ENCODE results near the gene WDFY2. TPM values are rescaled to one million over a fixed set of nuclear protein-coding genes. Genes with fewer than 3 reads are reported as not detected.

The WDFY2 gene
- total and polyA plus RNA-seq, 12 donors: 2.4 to 7.5 (median 5.5) TPM

GRCh38 chr13:51626749-51627148 is 42.5 kb downstream of the WDFY2 start:
- no peak overlapping the region for H3K4me3 ChIP-seq
- 69 to 79% methylated on average over 3 of the region's 3 CpGs for WGBS, 2 donors
- peak in 7 of 8 donors; percentile 17 to 63 (median 37) for ATAC-seq
- H3K9me3 ChIP-seq: no peaks in the 10 kb centered on the region
- H3K4me1 ChIP-seq: peaks cover 0 to 59% (median 34%) of the 10 kb centered on the region in 9 donors
- no peak for DNase-seq
- H3K36me3 ChIP-seq: no peaks in the 10 kb centered on the region
- no peaks in the 10 kb centered on the region for H3K27me3 ChIP-seq
- TF ChIP-seq CTCF (IDR thresholded peaks at IDR 0.05): no peak
- intact Hi-C loops (cut with DNase I): no loop called here
- peak overlapping the region in 2 of 10 donors; percentile 39 to 41 for H3K27ac ChIP-seq

DNA sequence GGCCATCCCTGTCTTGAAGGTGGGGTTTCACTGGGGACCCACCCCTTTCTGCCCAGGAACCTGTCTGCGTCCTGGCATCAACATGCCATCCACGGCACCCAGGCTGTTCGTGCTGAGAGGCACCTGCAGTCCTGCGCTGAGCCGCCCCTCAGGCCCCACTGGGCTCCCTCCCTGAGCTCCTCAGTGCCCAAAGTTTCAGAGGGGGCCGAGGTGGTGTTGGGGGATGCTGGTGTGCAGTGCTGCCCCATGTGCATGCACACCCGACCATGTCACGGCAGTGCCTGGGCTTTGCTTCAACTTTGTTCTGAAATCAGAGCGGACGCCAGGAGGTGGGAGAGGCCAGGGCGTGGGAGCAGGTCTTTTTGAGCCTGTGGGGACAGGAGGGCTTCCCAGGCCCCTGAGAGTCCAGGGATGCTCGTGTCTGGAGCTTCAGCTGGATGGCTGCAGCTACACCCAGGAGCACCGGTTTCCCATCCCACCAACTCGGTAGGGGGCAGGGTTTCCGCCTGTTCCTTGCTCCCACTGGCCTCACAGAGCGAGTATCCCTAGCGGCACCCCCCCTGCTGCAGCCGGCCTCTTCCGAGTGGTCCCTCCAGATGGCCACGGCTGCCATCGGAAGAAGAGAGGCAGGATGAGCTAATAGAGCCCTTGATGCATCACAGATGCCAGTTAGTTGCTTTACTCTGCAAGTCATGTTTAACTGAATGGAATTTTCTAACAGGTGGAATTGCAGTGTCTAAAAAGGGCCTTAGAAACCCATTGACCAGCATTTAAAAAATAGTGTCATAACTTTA is 44.0 kb downstream of the WDFY2 start:
- no peak for DNase-seq
- intact Hi-C loops (cut with DNase I): no loop called here
- H3K4me1 ChIP-seq: peaks cover 2 to 59% (median 40%) of the 10 kb centered on the region in 9 donors
- no peak overlapping the region for H3K27ac ChIP-seq
- H3K4me3 ChIP-seq: no peak overlapping the region
- no peak for TF ChIP-seq CTCF (IDR thresholded peaks at IDR 0.05)
- no peaks in the 10 kb centered on the region for H3K36me3 ChIP-seq
- WGBS, 2 donors: 85 to 90% methylated on average over 21 of the region's 21 CpGs
- peak in 2 of 8 donors; percentile 12 to 24 for ATAC-seq
- H3K27me3 ChIP-seq: no peaks in the 10 kb centered on the region
- H3K9me3 ChIP-seq: no peaks in the 10 kb centered on the region

DNA sequence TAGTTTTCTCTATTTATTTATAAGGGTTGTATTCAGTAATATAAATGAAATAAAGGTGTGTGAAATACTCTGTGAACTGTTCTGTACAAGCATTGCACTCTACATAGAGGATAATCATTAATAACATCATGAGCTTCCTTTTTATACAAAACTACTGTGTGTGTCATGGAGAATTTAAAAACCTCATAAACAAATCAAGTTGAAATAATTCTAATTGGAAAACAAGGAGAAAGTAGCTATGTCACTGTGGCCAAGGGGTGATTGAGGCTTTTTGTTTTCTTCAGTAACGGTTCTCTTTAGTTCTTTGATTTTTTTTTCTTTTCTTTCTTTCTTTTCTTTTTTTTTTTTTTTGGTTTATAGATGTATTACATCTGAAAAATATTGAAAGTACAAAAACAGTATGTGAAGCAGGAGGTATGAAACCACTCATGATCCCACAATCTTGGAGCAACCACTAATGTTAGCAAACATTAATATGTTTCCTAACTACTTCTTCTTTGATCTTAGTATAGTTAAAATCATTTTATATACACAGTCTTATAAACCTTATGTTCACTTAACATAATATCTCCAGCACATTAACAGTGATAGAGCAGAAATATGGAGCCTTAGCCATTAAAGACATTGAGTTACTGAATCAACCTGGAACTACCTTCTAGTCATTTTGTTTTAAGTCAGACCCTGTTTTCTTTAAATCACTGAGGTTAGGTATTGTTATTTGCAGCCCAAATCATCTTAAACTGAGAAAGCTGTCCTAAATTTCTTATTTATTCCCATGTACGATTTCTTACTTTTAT is 45.4 kb downstream of the WDFY2 start:
- DNase-seq: no peak

More for the DNA sequence above, 45.4 kb downstream of the WDFY2 start:
- intact Hi-C loops (cut with DNase I): no loop called here
- Histone ChIP-seq H3K27ac (no peak overlapping the region), H3K9me3 (no peaks in the 10 kb centered on the region), H3K4me3 (no peak overlapping the region), H3K36me3 (no peaks in the 10 kb centered on the region), H3K27me3 (no peaks in the 10 kb centered on the region), H3K4me1 (peaks cover 2 to 50% (median 37%) of the 10 kb centered on the region in 9 donors)
- no peak for ATAC-seq
- 89 to 90% methylated on average over 2 of the region's 2 CpGs for whole genome bisulfite sequencing, 2 donors
- no peak for TF ChIP-seq CTCF (IDR thresholded peaks at IDR 0.05)
